K562 (cell line): ENCODE data around the gene MIER2. TPM values are rescaled to one million over a fixed set of nuclear protein-coding genes. Genes with fewer than 3 reads are reported as not detected.

ENCODE experiments used
- ATAC-seq: fragments of 200-7000 bp; cut with Tn5 transposase; 3 replicates; pipeline ENCODE4 v1.9.1; 2020; ENCODE audit warnings: moderate library complexity
- BruUV-seq: library from RNA; stranded (reverse); fragments of 400-500 nt; replicated peaks from 2 replicates; lab custom pipeline; 2021; lab: Mats Ljungman, UMichigan
- CTCF ChIA-PET: fragments of 300-600 bp; formaldehyde crosslinking; extraction: SDS; loops from one replicate; lab custom pipeline; 2021; ENCODE audit warnings: low intra/inter-chr PET ratio; lab: Yijun Ruan, JAX
- POLR2A ChIA-PET: fragments of 300-600, 350-650 bp; sonication (Branson Sonifier 250); formaldehyde crosslinking; extraction: SDS; loops from one replicate; lab custom pipeline; 2021; ENCODE audit warnings: antibody characterized with exemption, inconsistent platforms; lab: Yijun Ruan, JAX
- DNase-seq, 4 experiments: peaks; one replicate each; pipeline versions ENCODE4 v3.0.0 to v3.0.0-alpha.2; 2011 to 2018; ENCODE audit warnings: low spot score in 3 of 4, mixed read lengths in 3 of 4; ENCODE audit errors: extremely low read depth in 1 of 4
- FAIRE-seq: peaks from 2 replicates; lab custom pipeline; 2011; peaks lifted over from hg19 to GRCh38; lab: Jason Lieb, UNC
- H2AFZ ChIP-seq: 2 replicates; pipeline ENCODE4 v1.6.0; 2011; ENCODE audit warnings: low read depth, low read length, control low read depth, inconsistent platforms
- H3K27ac ChIP-seq: fragments of 200-600 bp; 3 replicates; pipeline ENCODE4 v1.8.0; 2011; ENCODE audit warnings: low read depth, mild to moderate bottlenecking, control low read depth, inconsistent platforms, low read length, moderate library complexity, mixed read lengths; ENCODE audit errors: extremely low read depth
- H3K27me3 ChIP-seq, 2 experiments: fragments of 300-600 bp in 1 of 2; 2 replicates in 1 of 2; 3 replicates in 1 of 2; pipeline versions ENCODE4 v1.6.0 to v1.8.0; 2011; ENCODE audit warnings: inconsistent platforms in 2 of 2, low read length in 2 of 2, mild to moderate bottlenecking in 1 of 2, mixed read lengths in 1 of 2, moderate library complexity in 1 of 2; ENCODE audit not compliant: control insufficient read depth in 2 of 2, insufficient read depth in 2 of 2
- H3K36me3 ChIP-seq: fragments of 300-600 bp; 3 replicates; pipeline ENCODE4 v1.8.0; 2011; ENCODE audit warnings: mild to moderate bottlenecking, low read length, inconsistent platforms; ENCODE audit not compliant: control insufficient read depth, insufficient read depth
- H3K4me1 ChIP-seq, 2 experiments: fragments of 200-600 bp in 1 of 2; replicated peaks in 1 of 2; 2 replicates in 1 of 2; 3 replicates in 1 of 2; pipeline versions ENCODE4 v1.5.1 to v1.8.0; 2011; ENCODE audit warnings: inconsistent platforms in 2 of 2, low read length in 2 of 2, mild to moderate bottlenecking in 1 of 2, mixed read lengths in 1 of 2, moderate library complexity in 1 of 2; ENCODE audit not compliant: control insufficient read depth in 2 of 2, insufficient read depth in 2 of 2
- H3K4me2 ChIP-seq: 2 replicates; pipeline ENCODE4 v1.6.1; 2011; ENCODE audit warnings: low read length, control low read depth, inconsistent platforms, mixed read lengths; ENCODE audit not compliant: insufficient read depth
- H3K4me3 ChIP-seq: fragments of 200-600 bp; sonication (generic), shearing (Covaris generic); 2 replicates; pipeline ENCODE4 v1.5.1; 2016; ENCODE audit warnings: control low read depth, inconsistent platforms
- H3K79me2 ChIP-seq: fragments of 200-600 bp; 3 replicates; pipeline ENCODE4 v1.8.0; 2011; ENCODE audit warnings: low read length, inconsistent platforms; ENCODE audit not compliant: control insufficient read depth, insufficient read depth
- H3K9ac ChIP-seq, 2 experiments: 2 replicates each; pipeline versions ENCODE4 v1.6.0 to v1.6.1; 2011; ENCODE audit warnings: low read depth in 2 of 2, low read length in 2 of 2, control low read depth in 1 of 2, inconsistent platforms in 1 of 2, mild to moderate bottlenecking in 1 of 2, mixed read lengths in 1 of 2; ENCODE audit not compliant: insufficient read depth in 1 of 2
- H3K9me1 ChIP-seq: one replicate; pipeline ENCODE4 v1.6.0; 2011; ENCODE audit warnings: inconsistent platforms, mild to moderate bottlenecking, low read length, moderate library complexity; ENCODE audit not compliant: control insufficient read depth, insufficient read depth
- H3K9me3 ChIP-seq: replicated peaks from 2 replicates; pipeline ENCODE4 v1.5.1; 2011; ENCODE audit warnings: low read depth, low read length, inconsistent platforms; ENCODE audit not compliant: control insufficient read depth, insufficient read depth
- H4K20me1 ChIP-seq: replicated peaks from 2 replicates; pipeline ENCODE4 v1.6.1; 2011; ENCODE audit warnings: low read length, inconsistent platforms, mixed read lengths; ENCODE audit not compliant: control insufficient read depth, insufficient read depth
- FOSL1 ChIP-seq: fragments of 200-800 bp; sonication (Bioruptor generic); conservative IDR thresholded peaks from 2 replicates; pipeline ENCODE4 v1.6.1; 2016; ENCODE audit warnings: missing genetic modification characterization, missing compliant biosample characterization
- PHB2 ChIP-seq: fragments of 450-650 bp; IDR thresholded peaks from 2 replicates; pipeline ENCODE4 v1.6.1; 2017; ENCODE audit warnings: low read depth
- WGBS: fragments of 100-300 bp; shearing (Covaris generic); methylation state at CpG from one replicate; pipeline ENCODE4 v1.1.6; 2016; ENCODE audit warnings: low coverage, mixed read lengths; ENCODE audit not compliant: insufficient coverage; ENCODE audit errors: missing lambda C conversion rate; 5-methylcytosine and 5-hydroxymethylcytosine counted together
- in situ Hi-C: fragments of 300-500 bp; cut with MboI; formaldehyde crosslinking; loops from 4 replicates; pipeline ENCODE4 v1.15.0; 2018; ENCODE audit warnings: inconsistent platforms, mixed read lengths
- intact Hi-C: fragments of 100-400 bp; cut with micrococcal nuclease; formaldehyde crosslinking; loops from 2 replicates; pipeline ENCODE4 v1.14.2; 2022
- polyA plus RNA-seq, 8 experiments: library from polyadenylated mRNA; depleted of rRNA in 4 of 8; stranded (reverse) in 5 of 8; unstranded in 3 of 8; fragments of >200 nt; fragmentation: Nextera tagmentation in 2 of 8; fragmentation: Illumina TruSeq in 1 of 8; extraction: Ambion mirVana in 2 of 8; extraction: Trizol in 1 of 8; gene quantifications; 2 replicates each; pipeline versions ENCODE4 v1.2.1 to v1.2.3, GENCODE V29; 2011 to 2014; ENCODE audit warnings: inconsistent platforms in 1 of 8, missing spikeins in 1 of 8
- total RNA-seq, 7 experiments: library from RNA; depleted of rRNA in 6 of 7; stranded (reverse); fragments of >200 nt in 6 of 7; fragmentation: Illumina TruSeq in 2 of 7; extraction: Trizol in 2 of 7; gene quantifications; 2 replicates each; pipeline versions ENCODE4 v1.2.1 to v1.2.3, GENCODE V29; 2011 to 2021; ENCODE audit warnings: low replicate concordance in 1 of 7
- TF ChIP-seq, protein P1 (sequence below): sonication (generic); formaldehyde crosslinking; IDR thresholded peaks from 2 replicates; pipeline ENCODE4 v1.9.0; 2022; ENCODE audit warnings: mild to moderate bottlenecking, missing genetic modification reagents

The MIER2 gene
- total and polyA plus RNA-seq, 9 of the 15 experiments (the other 6 are each of a cell fraction or from before 2014, with no cell fraction given) = 0.46 to 34.7 (median 15.6) TPM

DNA sequence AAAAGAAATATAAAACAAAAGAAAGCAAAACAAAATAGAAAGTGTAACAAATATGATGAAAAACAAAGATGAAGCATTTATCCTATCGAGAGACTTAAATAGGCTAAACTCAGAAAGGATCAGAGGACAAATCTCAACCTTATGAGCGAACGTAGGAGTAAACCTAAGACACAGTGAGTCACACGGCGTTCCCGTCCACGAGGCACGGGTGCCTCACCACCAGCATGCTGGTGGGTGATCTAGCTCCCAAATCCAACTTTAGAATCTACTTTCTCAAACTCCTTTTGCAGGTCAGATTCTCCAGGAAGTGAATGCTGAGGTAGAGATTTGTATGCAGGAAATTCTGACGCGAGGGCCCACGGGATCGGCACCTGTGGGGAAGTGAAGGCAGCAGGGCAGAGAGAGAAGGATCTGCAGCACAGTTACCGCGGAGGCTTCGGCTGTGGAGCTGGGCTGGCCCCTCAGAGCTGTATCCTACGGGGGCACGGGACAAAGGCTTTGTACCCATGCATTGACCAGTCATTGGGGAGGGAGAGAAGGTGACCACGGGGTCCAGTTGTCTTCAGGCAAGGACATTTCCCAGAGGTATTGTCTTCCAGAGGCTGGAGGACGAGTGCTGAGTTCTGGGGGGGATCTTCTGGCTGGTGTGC, 7.5 kb upstream of the MIER2 start:
- 8% methylated on average over 19 of the region's 19 CpGs for WGBS
- in situ Hi-C loops = no loop called here
- no peak for FAIRE-seq

More for the DNA sequence above, 7.5 kb upstream of the MIER2 start:
- Histone ChIP-seq H3K27ac (no peak overlapping the region), H3K4me2 (no peak overlapping the region), H3K9me3 (peaks cover 11% of the 10 kb centered on the region; the same call in 1 of the 2 replicates), H3K4me1 (no peaks in the 10 kb centered on the region; a peak in 1 of 5 replicates), H2AFZ (no peak overlapping the region), H3K27me3 (peaks cover under 1 to 3% of the 10 kb centered on the region in 2 experiments; a peak in 3 of 5 replicates), H3K9me1 (no peaks in the 10 kb centered on the region), H3K79me2 (no peaks in the 10 kb centered on the region), H3K9ac (no peak overlapping the region), H4K20me1 (no peaks in the 10 kb centered on the region), H3K4me3 (no peak overlapping the region), H3K36me3 (no peaks in the 10 kb centered on the region)
- ChIA-PET POLR2A (interaction anchor here (1.2 kb wide), 1 partner anchor 11 kb away, joined by 4 read pairs; no protein-coding TSS in a partner anchor), CTCF (no interaction called here)
- BruUV-seq = no TSS peak
- TF ChIP-seq FOSL1 (tag) (0 out of 2 replicates have a peak, but pooled peaks have one; percentile 18), PHB2 (no peak)
- TF ChIP-seq, protein P1, sequence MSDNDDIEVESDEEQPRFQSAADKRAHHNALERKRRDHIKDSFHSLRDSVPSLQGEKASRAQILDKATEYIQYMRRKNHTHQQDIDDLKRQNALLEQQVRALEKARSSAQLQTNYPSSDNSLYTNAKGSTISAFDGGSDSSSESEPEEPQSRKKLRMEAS (CRISPR knock-in tag) = peak; percentile 64
- intact Hi-C loops = no loop called here
- DNase-seq = no peak
- ATAC-seq = no peak
